Lung (tissue), 12 donors: Measurements from ENCODE around the gene PEX7. TPM values are rescaled to one million over a fixed set of nuclear protein-coding genes. Genes with fewer than 3 reads are reported as not detected.

Experiments
- ATAC-seq: fragments of 200-7000 bp; cut with Tn5 transposase; one replicate; pipeline ENCODE4 v1.9.1; 2020; ENCODE audit warnings: moderate number of reproducible peaks; ENCODE audit not compliant: insufficient read depth, low FRiP score
- DNase-seq, 3 donors: peaks; one replicate each; pipeline ENCODE4 v3.0.0-alpha.2; 2013 to 2017
- H3K27ac ChIP-seq, 2 donors: one replicate each; pipeline ENCODE4 v1.5.1; 2013; ENCODE audit warnings: mild to moderate bottlenecking in 2 of 2, moderate library complexity in 2 of 2, control low read depth in 1 of 2, inconsistent platforms in 1 of 2, low read depth in 1 of 2, low read length in 1 of 2
- H3K27me3 ChIP-seq, 3 donors: one replicate each; pipeline ENCODE4 v1.5.1; 2013; ENCODE audit warnings: low read length in 2 of 3; ENCODE audit not compliant: control insufficient read depth in 3 of 3, insufficient read depth in 3 of 3
- H3K36me3 ChIP-seq, 4 donors: one replicate each; pipeline ENCODE4 v1.5.1; 2013; ENCODE audit warnings: low read length in 4 of 4, mild to moderate bottlenecking in 1 of 4, moderate library complexity in 1 of 4; ENCODE audit not compliant: control insufficient read depth in 4 of 4, insufficient read depth in 4 of 4
- H3K4me1 ChIP-seq, 5 donors: one replicate each; pipeline ENCODE4 v1.5.1; 2013; ENCODE audit warnings: low read length in 5 of 5, mild to moderate bottlenecking in 2 of 5, moderate library complexity in 1 of 5; ENCODE audit not compliant: control insufficient read depth in 5 of 5, insufficient read depth in 5 of 5
- H3K4me3 ChIP-seq: one replicate; pipeline ENCODE4 v1.5.1; 2013; ENCODE audit warnings: mild to moderate bottlenecking, control low read depth, moderate library complexity
- H3K9ac ChIP-seq, 2 donors: one replicate each; pipeline ENCODE4 v1.5.1; 2013; ENCODE audit warnings: low read length in 2 of 2, control low read depth in 1 of 2; ENCODE audit not compliant: insufficient read depth in 1 of 2
- H3K9me3 ChIP-seq, 4 donors: one replicate each; pipeline ENCODE4 v1.5.1; 2013; ENCODE audit warnings: low read length in 3 of 4, mild to moderate bottlenecking in 1 of 4, moderate library complexity in 1 of 4; ENCODE audit not compliant: control insufficient read depth in 4 of 4, insufficient read depth in 3 of 4
- CTCF ChIP-seq: IDR thresholded peaks from 2 replicates; pipeline ENCODE4 v1.5.1; 2012; ENCODE audit warnings: mild to moderate bottlenecking; ENCODE audit errors: control extremely low read depth, extremely low read depth
- WGBS, 2 donors: extraction: QIAGEN DNeasy Blood & Tissue Kit; methylation state at CpG; one replicate each; pipeline ENCODE4 v1.1.7; 2013; 5-methylcytosine and 5-hydroxymethylcytosine counted together
- polyA plus RNA-seq, 2 donors: library from polyadenylated mRNA; stranded (reverse); fragments of 200-250 nt; gene quantifications; one replicate each; pipeline ENCODE4 v1.2.1, GENCODE V29; 2013
- total RNA-seq, 2 donors: library from RNA; depleted of rRNA in 1 of 2; stranded (reverse); fragments of >200 nt in 1 of 2; gene quantifications; one replicate each; pipeline ENCODE4 v1.2.1, GENCODE V29; 2014 to 2021
- donor health status: control.
- donor health status: control.
- donor health status: Bipolar disorder and iron deficiency.
- donor health status: healthy.
- donor health status: DM: yes; HTN: yes; CAD: no.

Gene PEX7
- total and polyA plus RNA-seq, 4 donors = 4.8 to 12.5 (median 9.5) TPM

GRCh38 chr6:136784271-136784664, 38.1 kb upstream of the PEX7 start:
- peak overlapping the region; percentile 15 to 45 for H3K27ac ChIP-seq
- H3K4me3 ChIP-seq = no peak overlapping the region
- ATAC-seq (no peak), DNase-seq (no peak)
- TF ChIP-seq CTCF = no peak
- no peaks in the 10 kb centered on the region for H3K27me3 ChIP-seq
- no peak overlapping the region for H3K9ac ChIP-seq
- WGBS, 2 donors = 36 to 69% methylated on average over 8 of the region's 8 CpGs
- H3K9me3 ChIP-seq = no peaks in the 10 kb centered on the region
- peaks cover 0 to 25% (median 0%) of the 10 kb centered on the region in 5 donors for H3K4me1 ChIP-seq
- no peaks in the 10 kb centered on the region for H3K36me3 ChIP-seq

GRCh38 chr6:136784910-136785746, 37.3 kb upstream of the PEX7 start:
- no peaks in the 10 kb centered on the region for H3K9me3 ChIP-seq
- H3K4me1 ChIP-seq = peaks cover 0 to 28% (median 0%) of the 10 kb centered on the region in 5 donors
- WGBS, 2 donors = 30 to 57% methylated on average over 10 of the region's 10 CpGs
- DNase-seq (peak in 1 of 3 donors; percentile 19), ATAC-seq (peak; percentile 60)
- H3K27me3 ChIP-seq = no peaks in the 10 kb centered on the region
- H3K9ac ChIP-seq = no peak overlapping the region
- no peaks in the 10 kb centered on the region for H3K36me3 ChIP-seq
- H3K4me3 ChIP-seq = no peak overlapping the region
- no peak for TF ChIP-seq CTCF
- no peak overlapping the region for H3K27ac ChIP-seq

- Histone ChIP-seq H3K4me1 (peaks cover 0 to 28% (median 7%) of the 10 kb centered on the region in 5 donors), H3K27ac (no peak overlapping the region), H3K27me3 (no peaks in the 10 kb centered on the region), H3K9me3 (no peaks in the 10 kb centered on the region), H3K9ac (no peak overlapping the region), H3K36me3 (no peaks in the 10 kb centered on the region), H3K4me3 (no peak overlapping the region)
- no peak for TF ChIP-seq CTCF
- DNase-seq = no peak
- WGBS, 2 donors = 50 to 81% methylated on average over 6 of the region's 6 CpGs
- ATAC-seq = no peak
Measured at GRCh38 chr6:136786658-136787057, 35.7 kb upstream of the PEX7 start.
